GM19438 (cell line): ENCODE results near the gene ATP1A4.

ENCODE experiments used
- ATAC-seq: cut with Tn5 transposase; IDR thresholded peaks from one replicate; pipeline ENCODE4 v1.9.1; 2021; ENCODE audit warnings: low read depth; ENCODE audit not compliant: unreplicated experiment

The ATP1A4 gene

GRCh38 chr1:160197231-160197630 lies 45.8 kb downstream of the ATP1A4 start:
- ATAC-seq: no peak

DNA sequence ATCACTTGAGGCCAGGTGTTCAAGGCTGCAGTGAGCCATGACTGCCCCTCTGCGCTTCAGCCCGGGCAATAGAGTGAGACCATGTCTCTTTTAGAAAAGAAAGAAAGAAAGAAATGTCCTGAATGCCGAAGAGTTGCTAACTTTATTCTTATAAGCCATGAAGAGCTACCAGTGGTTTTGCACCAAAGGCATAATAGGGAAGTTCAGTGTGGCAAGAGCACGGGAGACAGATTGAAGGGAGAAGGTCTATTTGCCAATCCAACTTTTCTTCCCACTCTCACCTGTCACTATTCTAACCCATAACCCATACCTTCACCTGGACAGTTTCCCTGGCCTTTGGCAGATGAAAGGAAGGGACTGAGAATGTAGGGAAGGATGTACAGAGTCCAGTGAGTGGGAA lies 49.4 kb downstream of the ATP1A4 start:
- ATAC-seq: no peak

- peak; percentile 43 for ATAC-seq
Observed at GRCh38 chr1:160204526-160205241, 53.3 kb downstream of the ATP1A4 start.

- peak; percentile 57 for ATAC-seq
Observed at GRCh38 chr1:160205242-160206035, 54.0 kb downstream of the ATP1A4 start, which contains the start of gene PEA15. TSS of gene PEA15 (plus strand) at chr1:160205384. CDS start at chr1:160211545, 6,161 bp downstream.

DNA sequence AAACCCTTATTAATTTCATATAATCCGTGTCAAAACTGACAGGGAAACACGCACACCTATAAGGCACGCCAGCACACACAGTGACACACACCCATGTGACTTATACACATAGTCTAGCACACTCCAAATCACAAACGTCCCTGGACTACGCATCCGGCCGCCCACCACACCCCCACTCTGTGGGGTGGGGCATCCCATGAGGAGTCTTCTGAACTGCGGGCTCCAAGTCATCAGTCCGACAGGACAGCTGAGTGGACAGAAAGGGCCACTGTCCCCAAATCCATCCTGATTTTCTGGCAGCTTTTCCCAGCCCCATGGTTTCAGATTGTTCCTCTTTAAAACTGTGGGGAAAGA lies 54.6 kb downstream of the ATP1A4 start:
- peak; percentile 33 for ATAC-seq

- no peak for ATAC-seq
Observed at GRCh38 chr1:160206421-160207117, 55.2 kb downstream of the ATP1A4 start.

- no peak for ATAC-seq
Observed at GRCh38 chr1:160207118-160207650, 55.8 kb downstream of the ATP1A4 start.

DNA sequence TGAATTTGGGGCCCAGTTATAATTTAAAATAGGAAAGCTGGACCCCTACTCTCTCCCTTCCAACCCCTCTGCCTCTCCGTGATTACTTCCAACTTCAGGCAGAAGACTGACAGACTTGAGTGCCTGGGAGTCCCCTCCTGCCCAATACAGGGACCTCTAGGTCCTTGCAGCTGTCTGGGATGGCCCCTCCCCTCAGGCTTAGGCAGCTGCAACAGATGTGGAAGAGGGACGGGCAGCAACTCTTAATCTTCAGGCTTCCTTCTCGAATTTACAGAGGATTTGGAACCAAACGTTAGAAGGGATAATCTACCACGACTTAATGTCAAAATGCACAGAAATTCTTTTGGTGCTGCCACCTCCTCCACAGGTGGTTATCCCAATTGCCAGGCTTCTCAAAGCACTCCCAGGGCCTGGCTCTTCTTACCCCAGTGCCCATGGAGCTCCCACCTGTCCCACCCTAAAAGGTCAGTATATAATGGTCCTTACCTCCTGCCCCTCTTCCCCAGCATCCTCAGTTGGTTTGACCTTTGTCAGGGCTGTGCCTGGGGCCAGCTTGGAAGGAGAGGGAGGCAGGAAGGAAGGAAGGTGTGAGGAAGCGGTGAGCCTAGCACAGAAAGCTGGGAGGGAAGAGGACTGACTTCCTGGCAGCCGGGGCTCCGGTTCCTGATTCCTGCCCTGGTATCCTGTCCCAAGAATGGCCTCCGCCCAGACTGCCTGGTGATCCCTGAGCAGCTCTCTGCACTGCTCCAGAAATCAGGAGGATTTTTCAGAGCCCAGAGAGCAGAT lies 56.6 kb downstream of the ATP1A4 start:
- no peak for ATAC-seq

DNA sequence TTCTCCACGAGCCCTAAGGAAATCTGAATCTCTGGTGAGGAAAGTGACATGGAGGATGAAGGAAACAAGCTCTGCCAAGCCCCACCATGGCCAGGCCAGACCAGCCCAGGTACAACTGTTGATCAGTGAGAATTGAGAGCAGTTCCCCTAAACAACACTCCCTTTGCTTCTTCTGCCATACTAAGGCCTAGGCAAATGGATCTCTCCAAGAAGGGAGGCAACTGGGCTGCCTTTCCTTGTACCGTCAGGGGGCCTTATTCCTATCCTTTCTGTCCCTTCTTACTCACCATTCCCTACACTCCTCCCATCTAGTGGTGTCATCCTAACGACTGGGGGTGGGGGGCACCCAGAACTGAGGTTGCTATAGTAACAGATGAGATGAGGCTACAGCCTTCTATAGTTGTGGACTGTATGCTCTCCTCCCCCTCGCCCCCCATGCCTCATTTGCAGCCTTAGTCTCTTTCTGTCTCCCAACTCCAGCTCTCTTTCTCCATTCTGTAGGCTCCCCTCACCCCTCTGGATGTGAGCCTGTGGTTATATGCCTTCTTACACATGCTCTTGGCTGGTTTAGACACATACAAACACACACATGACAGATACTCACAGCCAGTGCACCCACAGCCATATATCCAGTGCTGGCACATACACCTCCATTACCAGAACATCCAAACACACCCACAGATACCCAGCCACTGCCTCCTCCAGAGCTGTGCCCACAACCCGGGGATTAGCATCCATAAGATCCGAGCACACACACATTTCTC lies 57.3 kb downstream of the ATP1A4 start:
- ATAC-seq: no peak

GRCh38 chr1:160209321-160210046 lies 58.1 kb downstream of the ATP1A4 start:
- ATAC-seq: no peak

- ATAC-seq: no peak
Observed at GRCh38 chr1:160210561-160210960, 59.2 kb downstream of the ATP1A4 start.

DNA sequence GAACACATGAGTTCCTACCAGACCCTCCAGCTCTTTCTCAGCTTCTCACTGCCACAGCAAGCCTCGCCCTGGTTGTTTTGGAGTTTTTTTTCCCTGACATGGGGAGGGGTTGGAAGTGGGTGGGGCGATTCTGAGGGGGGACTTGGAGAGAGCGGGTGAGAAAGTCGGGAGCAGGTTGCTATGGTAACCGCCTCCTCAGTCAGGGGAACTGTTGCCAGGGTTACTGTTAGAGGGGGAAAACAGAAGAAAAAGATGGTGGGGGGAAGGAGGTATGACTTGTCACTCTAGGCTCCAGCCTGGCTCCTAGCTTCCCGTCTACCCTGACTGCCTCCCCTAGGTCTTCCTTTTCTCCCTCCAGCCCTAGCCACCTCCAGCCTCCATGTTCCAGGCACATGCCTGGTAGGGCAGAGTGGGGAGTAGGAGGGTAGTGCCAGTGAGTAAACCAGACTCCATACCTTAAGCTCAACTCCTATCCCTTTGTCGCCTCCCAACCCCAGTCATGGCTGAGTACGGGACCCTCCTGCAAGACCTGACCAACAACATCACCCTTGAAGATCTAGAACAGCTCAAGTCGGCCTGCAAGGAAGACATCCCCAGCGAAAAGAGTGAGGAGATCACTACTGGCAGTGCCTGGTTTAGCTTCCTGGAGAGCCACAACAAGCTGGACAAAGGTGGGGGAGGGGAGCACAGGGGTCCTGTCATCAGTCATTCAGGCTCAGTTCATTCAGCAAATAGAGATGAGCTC lies 59.8 kb downstream of the ATP1A4 start:
- no peak for ATAC-seq

GRCh38 chr1:160214481-160215140 lies 63.2 kb downstream of the ATP1A4 start:
- ATAC-seq: no peak

DNA sequence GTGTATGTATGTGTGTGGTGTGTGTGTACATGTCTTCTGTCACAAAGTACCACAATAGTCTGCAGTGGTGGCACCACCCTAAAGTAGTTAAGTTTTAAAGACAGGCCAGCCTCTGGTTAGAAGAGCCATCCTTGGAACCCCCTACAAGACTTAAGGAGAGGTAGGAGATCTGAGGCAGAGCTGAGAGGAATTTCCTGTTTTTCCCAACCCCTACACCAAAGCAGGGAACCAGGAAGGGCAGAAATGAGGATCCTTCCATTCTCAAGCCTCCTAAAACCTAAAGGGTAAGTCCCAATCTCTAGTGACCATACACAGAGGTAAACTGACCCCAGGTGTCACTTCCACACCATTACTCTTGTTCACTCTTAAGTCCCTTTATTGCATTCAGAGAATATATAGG lies 64.9 kb downstream of the ATP1A4 start:
- no peak for ATAC-seq

DNA sequence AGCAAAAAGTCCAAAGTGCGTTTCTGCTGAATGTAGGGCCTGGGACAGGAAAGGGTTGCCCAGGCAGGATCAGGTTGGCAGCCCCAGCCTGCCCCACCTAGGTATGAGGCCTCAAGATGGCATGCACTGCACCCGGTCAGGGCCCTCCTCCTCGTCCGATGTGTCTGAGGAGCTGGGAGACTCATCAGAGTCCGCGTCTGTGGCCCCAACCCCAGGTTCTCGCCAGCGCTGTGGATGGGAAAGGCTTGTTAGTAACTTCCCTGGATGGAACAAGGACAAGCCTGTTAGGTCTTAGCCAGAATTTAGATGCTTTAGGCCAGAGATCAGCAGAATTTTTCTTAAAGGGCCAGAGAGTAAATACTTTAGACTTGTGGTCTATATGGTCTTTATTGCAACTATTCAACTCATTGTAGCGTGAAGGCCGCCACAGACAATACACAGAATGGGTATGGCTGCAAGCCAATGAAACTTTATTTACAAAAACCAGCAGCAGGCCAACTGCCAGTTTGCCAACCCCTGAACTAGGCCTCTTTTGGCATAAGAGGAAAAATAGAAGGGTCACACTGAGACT lies 66.2 kb downstream of the ATP1A4 start:
- no peak for ATAC-seq

- no peak for ATAC-seq
Observed at GRCh38 chr1:160219062-160219929, 67.9 kb downstream of the ATP1A4 start.
